Ovary (tissue), 3 donors: ENCODE results near the gene CFAP58.

Experiments used
- CTCF ChIP-seq, 3 donors: fragments of 450-650 bp in 2 of 3; fragments of 200-600 bp in 1 of 3; IDR thresholded peaks; one replicate each; pipeline versions ENCODE4 v1.5.1 to v1.8.0; 2016 to 2022; ENCODE audit warnings: antibody characterized with exemption in 3 of 3, mild to moderate bottlenecking in 1 of 3
- EP300 ChIP-seq: sonication (generic); formaldehyde crosslinking; IDR thresholded peaks from one replicate; pipeline ENCODE4 v1.6.1; 2017; ENCODE audit warnings: antibody characterized with exemption
- donor health status: DM: no; HTN: no; CAD: no.

- TF ChIP-seq CTCF (IDR thresholded peaks at IDR 0.05) (no peak), EP300 (no peak)
Observed at GRCh38 chr10:104315486-104315921, 38.1 kb upstream of the CFAP58 start.
